Ectodermal cell (in vitro differentiated cells): Measurements from ENCODE around the gene STK25.
A peak's percentile ranks its signal among the peaks of the same experiment; 100 is the strongest.
"Not testable (repeated sequence)": the region's sequence is repeated elsewhere in the genome, so short reads cannot be mapped to it uniquely, and the experiment has no call there.

Experiments
- H3K27ac ChIP-seq: 2 replicates; pipeline ENCODE4 v1.7.0; 2013; ENCODE audit warnings: mild to moderate bottlenecking, low read depth, low read length; ENCODE audit not compliant: insufficient read depth, poor library complexity, severe bottlenecking
- H3K27me3 ChIP-seq: 2 replicates; pipeline ENCODE4 v1.7.0; 2013; ENCODE audit warnings: mild to moderate bottlenecking, low read length; ENCODE audit not compliant: insufficient read depth, control insufficient read depth, poor library complexity, severe bottlenecking
- H3K36me3 ChIP-seq: one replicate; pipeline ENCODE4 v1.7.0; 2013; ENCODE audit warnings: low read length; ENCODE audit not compliant: control insufficient read depth, insufficient read depth
- H3K4me1 ChIP-seq: one replicate; pipeline ENCODE4 v1.7.0; 2013; ENCODE audit warnings: low read length; ENCODE audit not compliant: control insufficient read depth, insufficient read depth
- H3K4me3 ChIP-seq: 2 replicates; pipeline ENCODE4 v1.7.0; 2013; ENCODE audit warnings: low read depth, low read length, control low read depth; ENCODE audit not compliant: insufficient read depth
- H3K9me3 ChIP-seq: 2 replicates; pipeline ENCODE4 v1.7.0; 2013; ENCODE audit warnings: mild to moderate bottlenecking, low read length, moderate library complexity; ENCODE audit not compliant: control insufficient read depth
- WGBS, 2 experiments: methylation state at CpG; one replicate each; pipeline ENCODE4 v1.1.7; 2013; ENCODE audit warnings: missing lambda C conversion rate in 2 of 2; 5-methylcytosine and 5-hydroxymethylcytosine counted together

Gene STK25

DNA sequence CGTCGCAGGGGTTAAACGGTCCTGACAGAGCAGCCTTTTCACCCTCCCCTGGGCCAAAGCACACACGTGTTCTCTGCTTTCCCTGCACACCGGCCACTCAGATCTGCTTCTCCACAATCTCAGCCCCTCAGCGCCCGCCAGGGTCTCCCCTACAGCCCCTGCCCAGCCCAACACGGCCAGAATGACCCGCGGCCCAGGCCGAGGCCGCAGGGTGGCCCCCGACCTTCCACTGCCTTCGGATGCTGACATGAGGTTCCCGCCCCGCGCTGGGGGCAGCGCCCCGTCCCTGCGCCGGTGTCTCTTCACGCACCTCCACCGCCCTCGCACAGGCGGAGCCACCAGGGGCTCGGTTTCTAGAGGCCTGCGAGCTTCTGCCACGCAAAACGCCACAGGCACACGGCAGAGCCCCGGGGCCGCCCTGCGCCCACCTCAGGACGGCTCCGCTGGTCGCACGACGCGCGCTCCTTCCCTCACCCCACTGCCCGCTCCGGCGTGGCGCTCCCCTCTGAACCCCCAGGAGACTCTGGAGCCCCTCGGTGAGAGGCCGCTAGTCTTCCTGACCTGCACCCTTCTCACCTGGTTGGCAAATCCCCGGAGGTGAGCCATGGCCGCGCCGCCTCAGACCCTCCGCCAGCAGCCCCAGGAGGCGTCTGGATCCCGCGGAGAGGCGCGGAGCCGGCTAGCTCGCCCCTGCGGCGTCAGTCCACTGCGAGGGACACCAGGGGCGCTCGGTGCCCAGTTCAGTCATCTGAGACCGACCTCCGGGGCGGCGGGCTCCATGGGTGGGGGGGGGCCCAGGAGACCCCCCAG lies 749 bp downstream of the STK25 start:
- 1 to 2% methylated on average over 67 of the region's 67 CpGs for WGBS, 2 experiments
- Histone ChIP-seq H3K4me3 (peak overlapping the region; percentile 66), H3K36me3 (no peaks in the 10 kb centered on the region), H3K9me3 (no peaks in the 10 kb centered on the region), H3K4me1 (peaks cover 12% of the 10 kb centered on the region), H3K27me3 (peaks cover 9% of the 10 kb centered on the region), H3K27ac (no peak overlapping the region)

DNA sequence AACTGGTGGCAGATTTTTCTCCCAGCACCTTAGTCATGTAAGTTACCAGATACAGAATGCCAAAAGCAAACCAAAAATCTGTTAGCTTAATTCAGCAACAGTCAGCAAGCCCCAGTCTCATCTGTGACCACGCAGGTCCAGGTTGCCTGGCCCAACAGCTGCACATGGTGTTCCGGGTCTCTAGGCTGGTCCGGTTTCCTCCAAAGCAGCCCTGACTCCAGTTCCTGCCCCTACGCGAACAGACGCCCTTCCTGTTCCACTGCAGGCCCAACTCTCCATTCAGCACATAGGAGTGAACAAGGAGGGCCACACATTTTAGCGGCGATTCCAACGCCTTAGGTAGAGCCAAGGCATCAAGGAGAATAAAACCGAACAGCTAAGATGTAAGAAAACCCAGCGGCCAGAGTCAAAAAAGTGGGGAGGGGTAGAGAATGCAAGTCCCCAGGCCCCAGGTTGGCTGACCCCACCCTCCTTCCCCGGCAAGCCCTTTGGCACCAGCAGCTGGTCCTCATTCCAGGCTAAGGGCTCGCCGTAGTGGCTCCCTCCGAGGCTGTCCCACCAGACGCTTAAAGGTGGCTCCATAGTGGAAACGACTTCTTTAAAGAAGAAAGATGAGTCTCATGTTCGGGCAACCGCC lies 1.5 kb downstream of the STK25 start:
- peak overlapping the region; percentile 66 for H3K4me3 ChIP-seq
- H3K4me1 ChIP-seq: peaks cover 12% of the 10 kb centered on the region
- H3K9me3 ChIP-seq: no peaks in the 10 kb centered on the region
- WGBS, 2 experiments: 54 to 61% methylated on average over 19 of the region's 19 CpGs
- H3K27ac ChIP-seq: no peak overlapping the region
- H3K27me3 ChIP-seq: peaks cover 9% of the 10 kb centered on the region
- no peaks in the 10 kb centered on the region for H3K36me3 ChIP-seq

DNA sequence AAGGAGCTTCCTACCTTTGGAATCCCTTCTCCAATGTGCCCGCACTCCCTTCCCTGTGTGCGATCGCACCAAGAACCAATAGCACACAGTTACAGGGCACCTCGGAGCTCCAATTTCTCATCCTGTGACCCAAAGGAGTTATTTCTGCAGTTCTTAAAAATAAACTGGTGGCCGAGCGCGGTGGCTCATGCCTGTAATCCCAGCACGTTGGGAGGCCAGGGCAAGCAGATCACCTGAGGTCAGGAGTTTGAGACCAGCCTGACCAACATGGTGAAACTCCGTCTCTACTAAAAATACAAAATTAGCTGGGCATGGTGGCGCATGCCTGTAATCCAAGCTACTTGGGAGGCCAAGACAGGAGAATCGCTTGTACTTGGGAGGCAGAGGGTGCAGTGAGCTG lies 2.1 kb downstream of the STK25 start:
- not testable (repeated sequence) for H3K27me3 ChIP-seq, H3K36me3 ChIP-seq, H3K27ac ChIP-seq, H3K9me3 ChIP-seq, H3K4me3 ChIP-seq
- WGBS, 2 experiments: 87 to 93% methylated on average over 11 of the region's 11 CpGs
- peaks cover 12% of the 10 kb centered on the region for H3K4me1 ChIP-seq

DNA sequence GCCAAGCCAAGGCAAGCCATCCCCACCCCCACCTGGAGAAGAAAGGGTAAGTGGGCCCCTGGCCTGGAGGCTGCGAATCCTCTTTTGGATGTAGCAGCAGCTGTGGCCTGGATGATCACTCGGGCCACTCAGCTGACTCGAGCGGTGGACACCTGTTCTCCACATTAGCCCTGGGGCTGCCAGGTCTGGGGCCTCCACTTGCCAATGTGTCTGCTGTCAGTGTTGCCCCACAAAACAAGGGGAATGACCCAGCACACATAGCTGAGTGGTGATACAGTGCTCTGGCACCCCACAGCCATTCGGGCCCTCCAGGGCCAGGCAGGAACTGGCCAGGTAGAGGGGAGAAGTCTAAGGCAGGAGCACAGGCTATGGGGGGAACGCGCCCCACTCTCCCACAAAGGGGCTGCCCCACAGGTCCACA lies 2.6 kb downstream of the STK25 start:
- H3K4me1 ChIP-seq: peaks cover 12% of the 10 kb centered on the region
- H3K27me3 ChIP-seq: peaks cover 9% of the 10 kb centered on the region
- WGBS, 2 experiments: 92 to 95% methylated on average over 7 of the region's 7 CpGs
- H3K27ac ChIP-seq: no peak overlapping the region
- H3K4me3 ChIP-seq: no peak overlapping the region
- no peaks in the 10 kb centered on the region for H3K36me3 ChIP-seq
- H3K9me3 ChIP-seq: no peaks in the 10 kb centered on the region

DNA sequence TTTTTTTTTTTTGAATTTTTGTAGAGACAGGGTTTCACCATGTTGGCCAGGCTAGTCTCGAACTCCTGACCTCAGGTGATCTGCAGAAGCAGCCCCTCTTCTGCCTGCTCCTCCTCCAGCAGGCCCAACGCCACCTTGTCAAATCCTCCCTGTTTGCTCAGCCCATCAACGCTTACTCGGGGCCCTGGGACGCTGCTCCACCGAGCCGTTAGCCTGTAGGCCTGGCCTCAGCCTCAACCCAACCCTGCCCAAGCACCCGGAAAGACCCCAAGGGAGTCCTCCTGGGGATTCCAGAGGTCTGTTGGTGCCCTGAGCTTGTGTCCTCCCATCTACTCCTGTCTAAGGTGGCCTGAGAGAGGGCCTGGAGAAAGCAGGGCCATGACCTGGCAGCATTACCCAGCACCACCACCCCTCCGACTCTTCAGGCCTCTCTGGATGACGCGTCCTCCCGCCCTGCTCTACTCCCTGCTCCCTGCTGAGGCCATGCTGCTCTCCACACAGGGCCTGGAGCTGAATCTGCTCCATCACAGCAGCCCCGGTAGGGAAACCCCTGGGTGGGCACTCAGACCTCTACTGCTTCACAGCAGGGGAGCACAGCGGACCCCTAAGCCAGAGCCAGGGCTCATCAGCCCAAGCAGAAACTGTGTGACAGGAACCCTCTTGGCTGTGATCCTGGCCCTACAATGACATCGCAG lies 3.2 kb downstream of the STK25 start:
- Histone ChIP-seq H3K9me3 (no peaks in the 10 kb centered on the region), H3K36me3 (peaks cover 5% of the 10 kb centered on the region), H3K4me3 (no peak overlapping the region), H3K4me1 (peaks cover 12% of the 10 kb centered on the region), H3K27me3 (peaks cover 9% of the 10 kb centered on the region), H3K27ac (no peak overlapping the region)
- 87 to 92% methylated on average over 15 of the region's 15 CpGs for WGBS, 2 experiments

DNA sequence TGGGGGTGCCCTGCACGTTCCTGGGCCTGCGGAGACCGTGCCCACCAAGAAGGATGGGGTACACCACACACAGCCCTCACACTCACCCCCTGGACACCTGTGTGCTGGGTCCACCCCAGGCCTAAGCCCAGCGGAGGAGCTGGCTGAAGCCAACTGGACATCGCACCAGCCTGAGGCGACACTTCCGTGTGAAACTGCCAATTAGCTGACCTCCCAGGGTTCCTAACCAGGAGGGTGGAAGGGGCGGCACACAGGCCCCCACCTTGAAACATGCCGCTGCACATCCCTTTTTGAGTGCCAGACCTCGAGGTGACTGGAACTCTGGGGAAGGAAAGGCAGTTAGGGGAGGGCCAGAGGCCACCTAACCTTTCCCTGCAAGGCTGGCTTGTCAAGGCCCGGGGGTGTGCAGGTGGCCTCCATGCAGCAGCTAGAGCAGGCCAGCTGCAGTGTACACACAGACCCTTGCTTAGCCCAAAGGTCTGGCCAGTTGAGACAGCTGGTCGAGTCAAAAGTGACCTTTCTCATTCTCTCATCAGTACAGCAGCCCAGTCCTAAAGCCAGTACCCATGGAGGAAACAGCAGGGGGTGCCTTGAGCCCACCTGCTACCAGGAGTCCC lies 4.5 kb downstream of the STK25 start:
- Histone ChIP-seq H3K27me3 (peaks cover under 1% of the 10 kb centered on the region), H3K4me3 (no peak overlapping the region), H3K36me3 (peaks cover 5% of the 10 kb centered on the region), H3K27ac (no peak overlapping the region), H3K9me3 (no peaks in the 10 kb centered on the region), H3K4me1 (peaks cover 12% of the 10 kb centered on the region)
- 94 to 96% methylated on average over 12 of the region's 12 CpGs for WGBS, 2 experiments

DNA sequence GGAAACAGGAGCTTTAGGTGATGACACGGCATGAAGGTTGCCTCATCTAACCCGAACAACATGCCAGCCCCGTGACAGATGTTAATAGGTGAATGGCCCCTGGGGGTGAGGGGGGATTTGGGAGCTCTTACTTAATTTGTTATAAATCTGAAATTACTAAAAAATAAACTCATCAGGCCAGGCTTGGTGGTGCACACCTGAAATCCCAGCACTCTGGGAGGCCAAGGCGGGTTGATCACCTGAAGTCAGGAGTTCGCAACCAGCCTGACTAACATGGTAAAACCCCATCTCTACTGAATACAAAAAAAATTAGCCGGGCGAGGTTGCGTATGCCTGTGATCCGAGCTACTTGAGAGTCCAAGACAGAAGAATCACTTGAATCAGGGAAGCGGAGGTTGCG lies 6.1 kb downstream of the STK25 start:
- Histone ChIP-seq H3K9me3 (no peaks in the 10 kb centered on the region), H3K4me1 (peaks cover 12% of the 10 kb centered on the region), H3K4me3 (no peak overlapping the region), H3K27me3 (no peaks in the 10 kb centered on the region), H3K36me3 (peaks cover 9% of the 10 kb centered on the region), H3K27ac (no peak overlapping the region)
- WGBS, 2 experiments: 92% methylated on average over 11 of the region's 11 CpGs

DNA sequence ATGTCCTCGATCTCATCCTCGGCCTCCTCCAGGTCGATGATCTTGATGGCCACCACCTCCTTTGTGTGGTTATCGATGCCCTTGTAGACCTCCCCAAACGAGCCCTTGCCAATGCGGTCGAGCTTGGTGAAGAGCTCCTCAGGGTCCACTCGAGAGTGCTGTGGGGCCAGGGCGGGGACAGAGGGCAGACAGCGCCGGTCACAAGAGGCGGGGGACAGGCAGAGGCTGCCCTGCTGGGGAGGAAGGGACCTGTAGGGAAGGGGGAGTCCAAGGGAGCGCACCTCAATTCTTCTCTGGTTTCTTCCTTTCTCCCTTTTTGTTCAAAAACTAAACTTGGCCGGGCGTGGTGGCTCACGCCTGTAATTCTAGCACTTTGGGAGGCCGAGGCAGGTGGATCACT lies 6.8 kb downstream of the STK25 start:
- WGBS, 2 experiments: 95 to 96% methylated on average over 17 of the region's 17 CpGs
- no peak overlapping the region for H3K4me3 ChIP-seq
- peaks cover 8% of the 10 kb centered on the region for H3K4me1 ChIP-seq
- H3K27me3 ChIP-seq: no peaks in the 10 kb centered on the region
- peaks cover 16% of the 10 kb centered on the region for H3K36me3 ChIP-seq
- no peak overlapping the region for H3K27ac ChIP-seq
- no peaks in the 10 kb centered on the region for H3K9me3 ChIP-seq

DNA sequence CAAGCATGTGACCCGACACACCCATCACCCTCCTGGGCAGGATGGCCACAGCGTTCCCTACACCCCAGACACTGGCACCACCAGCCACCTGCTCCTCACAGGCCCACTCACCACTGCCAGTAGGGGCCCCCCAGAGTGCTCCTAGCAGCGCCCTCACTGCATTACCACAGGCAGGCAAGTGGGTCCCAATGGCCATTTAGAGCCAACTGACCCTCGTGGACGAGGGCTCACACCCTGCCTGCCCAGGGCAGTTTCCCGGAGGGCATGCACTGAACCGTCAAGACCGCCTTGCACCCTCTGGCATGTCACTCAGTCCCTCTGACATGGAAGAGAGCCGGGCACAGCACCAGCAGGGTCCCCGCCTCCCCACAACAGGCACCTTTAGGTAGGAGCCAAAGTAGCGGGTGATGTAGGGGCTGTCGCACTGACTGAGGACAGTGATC lies 7.3 kb downstream of the STK25 start:
- Histone ChIP-seq H3K27me3 (no peaks in the 10 kb centered on the region), H3K4me3 (no peak overlapping the region), H3K27ac (no peak overlapping the region), H3K36me3 (peaks cover 17% of the 10 kb centered on the region), H3K9me3 (no peaks in the 10 kb centered on the region), H3K4me1 (peaks cover 8% of the 10 kb centered on the region)
- 94 to 97% methylated on average over 12 of the region's 12 CpGs for WGBS, 2 experiments
